Liver (tissue), 9 donors: Measurements from ENCODE around the gene FBXW4. TPM values are rescaled to one million over a fixed set of nuclear protein-coding genes. Genes with fewer than 3 reads are reported as not detected.

Source experiments
- DNase-seq: peaks from one replicate; pipeline ENCODE4 v3.0.0-alpha.2; 2017; ENCODE audit warnings: low spot score
- H3K27ac ChIP-seq, 2 donors: one replicate each; pipeline ENCODE4 v1.7.0; 2013; ENCODE audit warnings: inconsistent platforms in 2 of 2, low read length in 2 of 2, control low read depth in 1 of 2, low read depth in 1 of 2, mild to moderate bottlenecking in 1 of 2
- H3K27me3 ChIP-seq, 4 donors: one replicate each; pipeline versions ENCODE4 v1.6.1 to v1.7.0; 2013; ENCODE audit warnings: low read length in 3 of 4, inconsistent platforms in 1 of 4, mild to moderate bottlenecking in 1 of 4, moderate library complexity in 1 of 4; ENCODE audit not compliant: control insufficient read depth in 4 of 4, insufficient read depth in 4 of 4
- H3K36me3 ChIP-seq, 4 donors: one replicate each; pipeline versions ENCODE4 v1.6.1 to v1.7.0; 2013; ENCODE audit warnings: low read length in 3 of 4, mild to moderate bottlenecking in 3 of 4, low read depth in 1 of 4, moderate library complexity in 1 of 4; ENCODE audit not compliant: control insufficient read depth in 4 of 4, insufficient read depth in 3 of 4
- H3K4me1 ChIP-seq, 4 donors: one replicate each; pipeline versions ENCODE4 v1.6.1 to v1.7.0; 2013; ENCODE audit warnings: low read length in 3 of 4, mild to moderate bottlenecking in 3 of 4, moderate library complexity in 1 of 4; ENCODE audit not compliant: control insufficient read depth in 4 of 4, insufficient read depth in 4 of 4
- H3K4me3 ChIP-seq, 3 donors: one replicate each; pipeline versions ENCODE4 v1.6.1 to v1.7.0; 2013; ENCODE audit warnings: low read length in 3 of 3, control low read depth in 1 of 3, low read depth in 1 of 3, mild to moderate bottlenecking in 1 of 3
- H3K9ac ChIP-seq, 2 donors: one replicate each; pipeline ENCODE4 v1.7.0; 2013; ENCODE audit warnings: low read length in 2 of 2, mild to moderate bottlenecking in 2 of 2, moderate library complexity in 2 of 2, control low read depth in 1 of 2, low read depth in 1 of 2
- H3K9me3 ChIP-seq, 4 donors: one replicate each; pipeline versions ENCODE4 v1.6.1 to v1.7.0; 2013; ENCODE audit warnings: low read length in 3 of 4; ENCODE audit not compliant: control insufficient read depth in 4 of 4
- ATF3 ChIP-seq: IDR thresholded peaks from 2 replicates; pipeline ENCODE4 v1.6.1; 2016; ENCODE audit warnings: antibody characterized with exemption
- CTCF ChIP-seq: fragments of 150-350 bp; IDR thresholded peaks from 2 replicates; pipeline ENCODE4 v1.5.1; 2017; ENCODE audit warnings: improper control_type of control experiment, low read depth, low read length; ENCODE audit not compliant: missing input control
- EGR1 ChIP-seq, 2 donors: IDR thresholded peaks; 2 replicates each; pipeline ENCODE4 v1.6.1; 2016 to 2018; ENCODE audit warnings: antibody characterized with exemption in 2 of 2, low read depth in 2 of 2
- FOXA1 ChIP-seq: IDR thresholded peaks from 2 replicates; pipeline ENCODE4 v1.6.1; 2016; ENCODE audit warnings: antibody characterized with exemption
- FOXA2 ChIP-seq: IDR thresholded peaks from 2 replicates; pipeline ENCODE4 v1.6.1; 2016; ENCODE audit warnings: antibody characterized with exemption
- GABPA ChIP-seq, 2 donors: IDR thresholded peaks in 1 of 2; conservative IDR thresholded peaks in 1 of 2; 2 replicates each; pipeline ENCODE4 v1.6.1; 2016; ENCODE audit warnings: antibody characterized with exemption in 2 of 2, mild to moderate bottlenecking in 1 of 2, moderate library complexity in 1 of 2
- HNF4A ChIP-seq, 2 donors: conservative IDR thresholded peaks; 2 replicates each; pipeline ENCODE4 v1.6.1; 2016; ENCODE audit warnings: antibody characterized with exemption in 2 of 2, mild to moderate bottlenecking in 2 of 2
- HNF4G ChIP-seq: IDR thresholded peaks from 2 replicates; pipeline ENCODE4 v1.6.1; 2016; ENCODE audit warnings: antibody characterized with exemption
- JUND ChIP-seq, 2 donors: IDR thresholded peaks; 2 replicates each; pipeline ENCODE4 v1.6.1; 2016; ENCODE audit warnings: antibody characterized with exemption in 2 of 2
- MAX ChIP-seq: IDR thresholded peaks from 2 replicates; pipeline ENCODE4 v1.6.1; 2016; ENCODE audit warnings: antibody characterized with exemption
- NR2F2 ChIP-seq: IDR thresholded peaks from 2 replicates; pipeline ENCODE4 v1.6.1; 2016; ENCODE audit warnings: antibody characterized with exemption
- RAD21 ChIP-seq, 2 donors: IDR thresholded peaks; 2 replicates each; pipeline ENCODE4 v1.6.1; 2016; ENCODE audit warnings: antibody characterized with exemption in 2 of 2, mild to moderate bottlenecking in 2 of 2
- REST ChIP-seq: IDR thresholded peaks from 2 replicates; pipeline ENCODE4 v1.6.1; 2016; ENCODE audit warnings: antibody characterized with exemption, mild to moderate bottlenecking
- RXRA ChIP-seq, 2 donors: IDR thresholded peaks; 2 replicates each; pipeline ENCODE4 v1.6.1; 2017 to 2018; ENCODE audit warnings: antibody characterized with exemption in 2 of 2, mild to moderate bottlenecking in 1 of 2
- SP1 ChIP-seq: IDR thresholded peaks from 2 replicates; pipeline ENCODE4 v1.6.1; 2018; ENCODE audit warnings: antibody characterized with exemption, mild to moderate bottlenecking
- TAF1 ChIP-seq: conservative IDR thresholded peaks from 2 replicates; pipeline ENCODE4 v1.6.1; 2016; ENCODE audit warnings: antibody characterized with exemption, mild to moderate bottlenecking
- YY1 ChIP-seq: IDR thresholded peaks from 2 replicates; pipeline ENCODE4 v1.6.1; 2016; ENCODE audit warnings: antibody characterized with exemption, mild to moderate bottlenecking
- WGBS: extraction: QIAGEN DNeasy Blood & Tissue Kit; methylation state at CpG from one replicate; pipeline ENCODE4 v1.1.7; 2013; 5-methylcytosine and 5-hydroxymethylcytosine counted together
- polyA plus RNA-seq, 2 donors: library from polyadenylated mRNA; stranded (reverse) in 1 of 2; unstranded in 1 of 2; fragments of 200-250 nt in 1 of 2; fragments of >200 nt in 1 of 2; fragmentation: Nextera tagmentation in 1 of 2; extraction: Ambion mirVana in 1 of 2; gene quantifications; one replicate each; pipeline versions ENCODE4 v1.2.1 to v1.2.3, GENCODE V29; 2013 to 2015
- total RNA-seq, 2 donors: library from RNA; depleted of rRNA; stranded (reverse); fragments of >200 nt; gene quantifications; one replicate each; pipeline ENCODE4 v1.2.3, GENCODE V29; 2014
- TF ChIP-seq, protein P1 (sequence below): IDR thresholded peaks from 2 replicates; pipeline ENCODE4 v1.6.1; 2016; ENCODE audit warnings: antibody characterized with exemption
- donor health status: healthy.
- donor health status: healthy.
- donor health status: healthy.
- donor health status: healthy.
- donor health status: healthy.

Gene FBXW4
- total and polyA plus RNA-seq, 4 donors = 5.4 to 54.1 (median 20.5) TPM

DNA sequence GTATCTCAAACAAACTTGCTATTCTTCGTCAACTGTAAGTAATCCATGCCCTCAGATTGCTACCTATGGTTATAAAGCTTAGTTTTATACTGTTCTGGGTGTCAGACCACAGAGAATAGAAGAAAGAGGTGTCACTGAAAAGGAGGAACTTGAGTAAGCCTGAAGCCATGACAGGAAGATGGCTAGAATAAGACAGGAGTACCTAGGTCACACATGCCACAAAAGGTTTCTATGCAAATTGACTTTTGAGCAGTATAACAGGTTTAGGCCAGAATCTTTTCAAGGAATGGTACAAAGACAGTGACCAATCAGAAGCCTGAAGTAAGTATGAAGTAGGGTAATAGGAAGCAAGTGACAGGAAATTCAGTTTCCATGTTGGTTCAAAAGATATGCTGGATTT is 23.5 kb downstream of the FBXW4 start (continued):
- no peak for TF ChIP-seq ATF3
- no peak for TF ChIP-seq RXRA (IDR thresholded peaks at IDR 0.05)
- no peak for TF ChIP-seq MAX
- TF ChIP-seq YY1 = no peak
- no peak for TF ChIP-seq RAD21 (IDR thresholded peaks at IDR 0.05)
- no peak for TF ChIP-seq HNF4G
- TF ChIP-seq FOXA2 = no peak

- DNase-seq = no peak
- TF ChIP-seq ATF3 = no peak
- TF ChIP-seq NR2F2 = no peak
- TF ChIP-seq FOXA1 = no peak
- TF ChIP-seq, protein P1, sequence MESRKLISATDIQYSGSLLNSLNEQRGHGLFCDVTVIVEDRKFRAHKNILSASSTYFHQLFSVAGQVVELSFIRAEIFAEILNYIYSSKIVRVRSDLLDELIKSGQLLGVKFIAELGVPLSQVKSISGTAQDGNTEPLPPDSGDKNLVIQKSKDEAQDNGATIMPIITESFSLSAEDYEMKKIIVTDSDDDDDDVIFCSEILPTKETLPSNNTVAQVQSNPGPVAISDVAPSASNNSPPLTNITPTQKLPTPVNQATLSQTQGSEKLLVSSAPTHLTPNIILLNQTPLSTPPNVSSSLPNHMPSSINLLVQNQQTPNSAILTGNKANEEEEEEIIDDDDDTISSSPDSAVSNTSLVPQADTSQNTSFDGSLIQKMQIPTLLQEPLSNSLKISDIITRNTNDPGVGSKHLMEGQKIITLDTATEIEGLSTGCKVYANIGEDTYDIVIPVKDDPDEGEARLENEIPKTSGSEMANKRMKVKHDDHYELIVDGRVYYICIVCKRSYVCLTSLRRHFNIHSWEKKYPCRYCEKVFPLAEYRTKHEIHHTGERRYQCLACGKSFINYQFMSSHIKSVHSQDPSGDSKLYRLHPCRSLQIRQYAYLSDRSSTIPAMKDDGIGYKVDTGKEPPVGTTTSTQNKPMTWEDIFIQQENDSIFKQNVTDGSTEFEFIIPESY = no peak
- no peak for TF ChIP-seq HNF4A (conservative IDR thresholded peaks at IDR 0.05)
- no peak for TF ChIP-seq TAF1
- TF ChIP-seq MAX = no peak
- TF ChIP-seq SP1 = no peak
- Histone ChIP-seq H3K4me3 (no peak overlapping the region), H3K27me3 (no peaks in the 10 kb centered on the region), H3K9me3 (no peaks in the 10 kb centered on the region), H3K27ac (no peak overlapping the region), H3K4me1 (peaks cover 0 to 8% (median 4%) of the 10 kb centered on the region in 4 donors), H3K9ac (no peak overlapping the region), H3K36me3 (peaks cover 14 to 39% (median 32%) of the 10 kb centered on the region in 4 donors)
These were observed 24.3 kb downstream of the FBXW4 start for GRCh38 chr10:101670635-101671034.

GRCh38 chr10:101669181-101669580 is 25.8 kb downstream of the FBXW4 start:
- WGBS = 98% methylated on average over 2 of the region's 2 CpGs

More at GRCh38 chr10:101669181-101669580, 25.8 kb downstream of the FBXW4 start:
- Histone ChIP-seq H3K36me3 (peaks cover 14 to 45% (median 33%) of the 10 kb centered on the region in 4 donors), H3K27me3 (no peaks in the 10 kb centered on the region), H3K9me3 (no peaks in the 10 kb centered on the region), H3K27ac (no peak overlapping the region), H3K4me1 (peaks cover 0 to 5% (median 3%) of the 10 kb centered on the region in 4 donors), H3K9ac (no peak overlapping the region), H3K4me3 (no peak overlapping the region)
- DNase-seq = no peak
- TF ChIP-seq FOXA1 (no peak), ATF3 (no peak), HNF4G (no peak), HNF4A (conservative IDR thresholded peaks at IDR 0.05) (no peak), NR2F2 (no peak), JUND (IDR thresholded peaks at IDR 0.05) (no peak), MAX (no peak), YY1 (no peak), TAF1 (no peak), RAD21 (IDR thresholded peaks at IDR 0.05) (no peak), EGR1 (IDR thresholded peaks at IDR 0.05; ENCODE audit: low read depth in 2 of 2) (no peak), RXRA (IDR thresholded peaks at IDR 0.05) (no peak), REST (no peak), GABPA (IDR thresholded peaks at IDR 0.05 in 1 of 2, conservative IDR thresholded peaks at IDR 0.05 in 1 of 2) (no peak), CTCF (no peak), SP1 (no peak), FOXA2 (no peak)
- TF ChIP-seq, protein P1 = no peak
